AG04450 (cell line): ENCODE measurements around the gene ASB18. TPM values are rescaled to one million over a fixed set of nuclear protein-coding genes. Genes with fewer than 3 reads are reported as not detected.

Experiments
- CTCF ChIA-PET: fragments of 300-600, 350-600 bp; formaldehyde crosslinking; extraction: SDS; loops from one replicate; lab custom pipeline; 2022; ENCODE audit warnings: antibody characterized with exemption, inconsistent platforms; lab: Charles Lee
- POLR2A ChIA-PET: fragments of 350-600 bp; formaldehyde crosslinking; extraction: SDS; loops from one replicate; lab custom pipeline; 2021; ENCODE audit warnings: antibody characterized with exemption, inconsistent platforms; lab: Yijun Ruan, JAX
- DNase-seq: peaks from one replicate; pipeline ENCODE4 v3.0.0-alpha.2; 2011; ENCODE audit warnings: low read depth, low spot score
- H3K27ac ChIP-seq: one replicate; pipeline ENCODE4 v1.5.1; 2012; ENCODE audit warnings: low read depth, low read length, control low read depth
- H3K27me3 ChIP-seq: one replicate; pipeline ENCODE4 v1.6.0; 2012; ENCODE audit warnings: low read length; ENCODE audit not compliant: control insufficient read depth, insufficient read depth
- H3K4me3 ChIP-seq: 2 replicates; pipeline ENCODE4 v1.5.1; 2011; ENCODE audit warnings: mild to moderate bottlenecking, low read depth, low read length, control low read depth
- H3K9me3 ChIP-seq: 2 replicates; pipeline ENCODE4 v1.5.1; 2012; ENCODE audit warnings: low read length; ENCODE audit not compliant: control insufficient read depth, insufficient read depth
- polyA plus RNA-seq: library from polyadenylated mRNA; depleted of rRNA; stranded (reverse); fragments of >200 nt; gene quantifications from 2 replicates; pipeline ENCODE4 v1.2.3, GENCODE V29; 2011
- TF ChIP-seq, protein P1 (sequence below): IDR thresholded peaks from 2 replicates; pipeline ENCODE4 v1.5.1; 2011; ENCODE audit warnings: low read depth, low read length, control low read depth, inconsistent platforms

Gene ASB18
- polyA plus RNA-seq, 1 experiment, result not detected

GRCh38 chr2:236173729-236174607 is 90.2 kb downstream of the ASB18 start:
- ChIA-PET POLR2A (no interaction called here), CTCF (interaction anchor here (1.0 to 12.7 kb wide), 2 partner anchors 394 to 408 kb away, joined by 3 to 368 read pairs; no protein-coding TSS in a partner anchor)
- Histone ChIP-seq H3K27ac (no peak overlapping the region), H3K9me3 (peaks cover 19% of the 10 kb centered on the region; the same call in 1 of the 2 replicates), H3K27me3 (peaks cover 79% of the 10 kb centered on the region), H3K4me3 (no peak overlapping the region)
- DNase-seq, result no peak
- TF ChIP-seq, protein P1, sequence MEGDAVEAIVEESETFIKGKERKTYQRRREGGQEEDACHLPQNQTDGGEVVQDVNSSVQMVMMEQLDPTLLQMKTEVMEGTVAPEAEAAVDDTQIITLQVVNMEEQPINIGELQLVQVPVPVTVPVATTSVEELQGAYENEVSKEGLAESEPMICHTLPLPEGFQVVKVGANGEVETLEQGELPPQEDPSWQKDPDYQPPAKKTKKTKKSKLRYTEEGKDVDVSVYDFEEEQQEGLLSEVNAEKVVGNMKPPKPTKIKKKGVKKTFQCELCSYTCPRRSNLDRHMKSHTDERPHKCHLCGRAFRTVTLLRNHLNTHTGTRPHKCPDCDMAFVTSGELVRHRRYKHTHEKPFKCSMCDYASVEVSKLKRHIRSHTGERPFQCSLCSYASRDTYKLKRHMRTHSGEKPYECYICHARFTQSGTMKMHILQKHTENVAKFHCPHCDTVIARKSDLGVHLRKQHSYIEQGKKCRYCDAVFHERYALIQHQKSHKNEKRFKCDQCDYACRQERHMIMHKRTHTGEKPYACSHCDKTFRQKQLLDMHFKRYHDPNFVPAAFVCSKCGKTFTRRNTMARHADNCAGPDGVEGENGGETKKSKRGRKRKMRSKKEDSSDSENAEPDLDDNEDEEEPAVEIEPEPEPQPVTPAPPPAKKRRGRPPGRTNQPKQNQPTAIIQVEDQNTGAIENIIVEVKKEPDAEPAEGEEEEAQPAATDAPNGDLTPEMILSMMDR, result no peak

GRCh38 chr2:236173036-236173728 is 91.0 kb downstream of the ASB18 start:
- TF ChIP-seq, protein P1, result no peak
- Histone ChIP-seq H3K9me3 (peaks cover 23% of the 10 kb centered on the region; the same call in 1 of the 2 replicates), H3K4me3 (no peak overlapping the region), H3K27me3 (peaks cover 82% of the 10 kb centered on the region), H3K27ac (no peak overlapping the region)
- POLR2A ChIA-PET, result no interaction called here
- DNase-seq, result no peak
- CTCF ChIA-PET, result interaction anchor here (1.0 to 12.7 kb wide), 2 partner anchors 393 to 407 kb away, joined by 3 to 368 read pairs; no protein-coding TSS in a partner anchor

- peaks cover 87% of the 10 kb centered on the region for H3K27me3 ChIP-seq
- POLR2A ChIA-PET, result no interaction called here
- TF ChIP-seq, protein P1, result no peak
- DNase-seq, result no peak
- CTCF ChIA-PET, result interaction anchor here (0.7 to 2.5 kb wide), 3 partner anchors 8 to 393 kb away, joined by 5 to 8 read pairs (median 6); no protein-coding TSS in a partner anchor
- no peak overlapping the region for H3K4me3 ChIP-seq
- no peak overlapping the region for H3K27ac ChIP-seq
- H3K9me3 ChIP-seq, result peaks cover 20% of the 10 kb centered on the region; the same call in 1 of the 2 replicates
These were observed 91.8 kb downstream of the ASB18 start for GRCh38 chr2:236172255-236173035.

GRCh38 chr2:236171680-236172254 is 92.4 kb downstream of the ASB18 start:
- H3K27me3 ChIP-seq, result peaks cover 87% of the 10 kb centered on the region
- H3K4me3 ChIP-seq, result no peak overlapping the region
- peaks cover 16% of the 10 kb centered on the region; the same call in 1 of the 2 replicates for H3K9me3 ChIP-seq
- H3K27ac ChIP-seq, result no peak overlapping the region
- CTCF ChIA-PET, result interaction anchor here (0.7 to 2.5 kb wide), 5 partner anchors 9 to 393 kb away, joined by 3 to 14 read pairs (median 6); no protein-coding TSS in a partner anchor
- TF ChIP-seq, protein P1, result no peak
- POLR2A ChIA-PET, result no interaction called here
- DNase-seq, result no peak
